A549 treated with AZD9567 at 1 μM for 4 hours (cell line): ENCODE results near the gene COL26A1. TPM values are rescaled to one million over a fixed set of nuclear protein-coding genes. Genes with fewer than 3 reads are reported as not detected.

Source experiments
- total RNA-seq: library from RNA; stranded (reverse); fragments of 200-300 nt; extraction: Qiagen RNA extraction; gene quantifications from 5 replicates; pipeline ENCODE4 v1.2.3, GENCODE V29; 2022; ENCODE audit not compliant: insufficient read depth

The COL26A1 gene
- total RNA-seq, result 0.45 to 0.59 TPM (median 0.51 TPM) in 4 of 5 replicates, not detected in the other

DNA sequence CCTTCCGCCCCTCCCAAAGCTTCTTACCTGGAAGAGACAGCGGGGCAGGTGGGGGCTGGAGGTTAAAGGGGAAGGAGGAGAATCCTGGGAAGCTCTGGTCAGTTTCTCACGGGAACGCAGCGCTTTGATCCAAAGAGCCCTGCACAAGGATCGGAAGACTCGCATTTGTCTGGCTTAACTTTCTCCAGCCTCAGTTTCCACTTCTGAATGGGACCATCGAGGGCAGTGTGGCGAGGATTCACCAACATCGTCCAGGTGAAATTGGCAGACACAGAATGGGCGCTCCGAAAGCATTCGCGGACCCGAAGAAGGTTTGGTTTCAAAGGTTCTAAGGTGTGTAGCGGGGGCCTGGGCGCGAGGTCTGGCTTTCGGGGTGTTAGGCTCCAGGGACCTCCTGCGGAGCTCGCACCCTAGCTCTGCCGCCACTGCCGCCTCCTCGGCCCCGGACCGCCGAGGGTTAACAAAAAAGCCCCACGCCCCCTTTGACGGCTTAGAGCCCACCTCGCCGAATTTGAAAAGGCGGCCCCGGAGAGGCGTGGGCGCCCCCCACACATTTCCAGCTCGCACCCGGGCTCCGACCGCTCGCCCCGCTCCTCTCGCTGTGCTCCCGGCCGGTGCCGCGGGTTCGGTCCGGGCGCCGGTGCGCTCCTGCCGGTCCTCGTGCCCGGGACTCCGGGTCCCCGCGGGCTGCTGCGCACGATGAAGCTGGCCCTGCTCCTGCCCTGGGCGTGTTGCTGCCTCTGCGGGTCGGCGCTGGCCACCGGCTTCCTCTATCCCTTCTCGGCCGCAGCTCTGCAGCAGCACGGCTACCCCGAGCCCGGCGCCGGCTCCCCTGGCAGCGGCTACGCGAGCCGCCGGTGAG, at the start of gene COL26A1:
COL26A1 (plus strand) TSS at position 542 of the 862 bp plus-strand sequence; CDS start at position 700, 158 bp downstream.

GRCh38 chr7:101321491-101322401, 40.9 kb upstream of the COL26A1 start, which contains the start of gene IFT22:
TSS of gene IFT22 (minus strand) at chr7:101321812. CDS start at chr7:101321709, 103 bp downstream.

Other genes with a start within 250 kb of the COL26A1 start
- gene SERPINE1, start 235.8 kb upstream of the COL26A1 start, total RNA-seq, result 1,728 to 2,056 TPM (median 1,827 TPM) in 5 replicates
- gene AP1S1, start 208.4 kb upstream of the COL26A1 start, total RNA-seq, result 121 to 143 TPM (median 132 TPM) in 5 replicates
- gene VGF, start 197.3 kb upstream of the COL26A1 start, total RNA-seq, result 8.1 to 27.8 TPM (median 18.9 TPM) in 5 replicates
- gene NAT16, start 182.6 kb upstream of the COL26A1 start, total RNA-seq, result 0.10 to 0.23 TPM (median 0.16 TPM) in 4 of 5 replicates, not detected in the other
- gene MOGAT3, start 161.8 kb upstream of the COL26A1 start, total RNA-seq, result not detected in 5 replicates
- 80.4 to 84.3 TPM (median 82.7 TPM) in 5 replicates for gene PLOD3, start 145.3 kb upstream of the COL26A1 start, total RNA-seq
- gene ZNHIT1, start 144.7 kb upstream of the COL26A1 start, total RNA-seq, result 65.9 to 101 TPM (median 89.5 TPM) in 5 replicates
- 8.5 to 14.2 TPM (median 12.1 TPM) in 5 replicates for gene CLDN15, start 125.1 kb upstream of the COL26A1 start, total RNA-seq
- gene FIS1, start 117.8 kb upstream of the COL26A1 start, total RNA-seq, result 82.6 to 144 TPM (median 141 TPM) in 5 replicates
- gene IFT22, start 41.1 kb upstream of the COL26A1 start, total RNA-seq, result 51.5 to 57.7 TPM (median 53.6 TPM) in 5 replicates